Measurements from ENCODE around the gene NOPCHAP1. TPM values are rescaled to one million over a fixed set of nuclear protein-coding genes. Genes with fewer than 3 reads are reported as not detected.

NOPCHAP1 gene
- total and polyA plus RNA-seq, 2 of the 4 experiments (the other 2 are of a cell fraction) = 5.6 to 9.3 TPM

DNA sequence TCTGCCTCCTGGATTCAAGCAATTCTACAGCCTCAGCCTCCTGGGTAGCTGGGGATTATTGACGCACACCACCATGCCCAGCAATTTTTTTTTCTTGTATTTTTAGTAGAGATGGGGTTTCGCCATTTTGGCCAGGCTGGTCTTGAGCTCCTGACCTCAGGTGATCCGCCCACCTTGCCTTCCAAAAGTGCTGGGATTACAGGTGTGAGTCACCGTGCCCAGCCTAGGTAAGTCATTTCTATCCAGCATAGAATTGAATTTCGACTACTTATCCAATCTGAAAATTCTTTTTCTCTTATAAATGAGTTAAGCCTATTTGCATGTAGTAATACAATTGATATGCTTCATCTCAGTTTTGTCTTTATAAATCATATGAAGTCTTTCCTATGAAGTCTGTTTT, 12.9 kb upstream of the NOPCHAP1 start:
- ChIA-PET POLR2A (ENCODE audit: unreplicated experiment) (no interaction called here), CTCF (interaction anchor here (1.2 kb wide), 1 partner anchor 14 kb away, joined by 3 read pairs; no protein-coding TSS in a partner anchor)
- Histone ChIP-seq H4K20me1 (ENCODE audit: insufficient read depth, low read length) (no peaks in the 10 kb centered on the region), H3K27me3 (ENCODE audit: control insufficient read depth, insufficient read depth, low read length) (no peaks in the 10 kb centered on the region; the same call in 1 of the 2 replicates), H3K9ac (ENCODE audit: low read depth, low read length) (no peak overlapping the region), H3K79me1 (ENCODE audit: low read depth in 1 of 2, low read length in 2 of 2) (no peaks in the 10 kb centered on the region), H3K9me1 (ENCODE audit: insufficient read depth, low read length) (0 out of 2 replicates have a peak, but pooled peaks cover 3% of the 10 kb centered on the region), H3K4me1 (ENCODE audit: control insufficient read depth, insufficient read depth, low read length) (no peaks in the 10 kb centered on the region), H4K8ac (ENCODE audit: low read depth in 2 of 2, low read length in 2 of 2) (no peak overlapping the region), H3K27ac (ENCODE audit: insufficient read depth, low read length) (no peak overlapping the region), H4K5ac (ENCODE audit: low read depth, low read length) (no peak overlapping the region), H2AK9ac (replicated peaks; ENCODE audit: low read depth, low read length, poor library complexity) (no peak overlapping the region), H3K4me3 (ENCODE audit: insufficient read depth, low read depth, low read length) (no peak overlapping the region), H2BK20ac (ENCODE audit: low read depth, low read length) (no peak overlapping the region), H4K91ac (ENCODE audit: insufficient read depth, low read depth, low read length) (no peak overlapping the region), H3K9me3 (ENCODE audit: control insufficient read depth, insufficient read depth, low read length) (no peaks in the 10 kb centered on the region), H3K56ac (ENCODE audit: extremely low read depth, insufficient read depth, low read length) (no peak overlapping the region), H3K14ac (replicated peaks; ENCODE audit: low read depth, low read length) (no peak overlapping the region), H3K36me3 (ENCODE audit: control insufficient read depth, insufficient read depth, low read length) (no peaks in the 10 kb centered on the region), H3K23ac (ENCODE audit: low read depth, low read length) (no peak overlapping the region), H2AK5ac (ENCODE audit: low read depth, low read length) (no peak overlapping the region), H2BK120ac (ENCODE audit: low read depth, low read length) (no peak overlapping the region), H3K4ac (ENCODE audit: low read depth, low read length) (no peak overlapping the region), H2AFZ (replicated peaks; ENCODE audit: low read length, poor library complexity) (no peak overlapping the region), H2BK15ac (ENCODE audit: low read depth, low read length) (no peak overlapping the region), H3K18ac (ENCODE audit: low read depth, low read length) (no peak overlapping the region), H3K4me2 (ENCODE audit: low read depth, low read length) (no peak overlapping the region), H2BK5ac (ENCODE audit: low read depth, low read length, poor library complexity, severe bottlenecking) (no peak overlapping the region)
- 83% methylated on average over 1 of the region's 5 CpGs; no CpG with 5 or more reads in 1 of the 2 experiments for WGBS, 2 experiments (ENCODE audit: extremely low coverage in 2 of 2, insufficient read length in 1 of 2)
- TF ChIP-seq POLR2A (IDR thresholded peaks at IDR 0.05; ENCODE audit: low read depth, low read length) (no peak), BHLHE40 (IDR thresholded peaks at IDR 0.05; ENCODE audit: low read depth, low read length) (no peak), CHD1 (IDR thresholded peaks at IDR 0.05; ENCODE audit: low read depth, low read length) (no peak), MAZ (IDR thresholded peaks at IDR 0.05; ENCODE audit: borderline replicate concordance, low read depth, low read length) (no peak), RAD21 (IDR thresholded peaks at IDR 0.05; ENCODE audit: low read length) (no peak), NFE2L2 (IDR thresholded peaks at IDR 0.05; ENCODE audit: low read depth, low read length) (no peak)
- TF ChIP-seq, protein P1, sequence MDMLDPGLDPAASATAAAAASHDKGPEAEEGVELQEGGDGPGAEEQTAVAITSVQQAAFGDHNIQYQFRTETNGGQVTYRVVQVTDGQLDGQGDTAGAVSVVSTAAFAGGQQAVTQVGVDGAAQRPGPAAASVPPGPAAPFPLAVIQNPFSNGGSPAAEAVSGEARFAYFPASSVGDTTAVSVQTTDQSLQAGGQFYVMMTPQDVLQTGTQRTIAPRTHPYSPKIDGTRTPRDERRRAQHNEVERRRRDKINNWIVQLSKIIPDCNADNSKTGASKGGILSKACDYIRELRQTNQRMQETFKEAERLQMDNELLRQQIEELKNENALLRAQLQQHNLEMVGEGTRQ (IDR thresholded peaks at IDR 0.05; ENCODE audit: low read depth, low read length) = no peak
- TF ChIP-seq, protein P2, sequence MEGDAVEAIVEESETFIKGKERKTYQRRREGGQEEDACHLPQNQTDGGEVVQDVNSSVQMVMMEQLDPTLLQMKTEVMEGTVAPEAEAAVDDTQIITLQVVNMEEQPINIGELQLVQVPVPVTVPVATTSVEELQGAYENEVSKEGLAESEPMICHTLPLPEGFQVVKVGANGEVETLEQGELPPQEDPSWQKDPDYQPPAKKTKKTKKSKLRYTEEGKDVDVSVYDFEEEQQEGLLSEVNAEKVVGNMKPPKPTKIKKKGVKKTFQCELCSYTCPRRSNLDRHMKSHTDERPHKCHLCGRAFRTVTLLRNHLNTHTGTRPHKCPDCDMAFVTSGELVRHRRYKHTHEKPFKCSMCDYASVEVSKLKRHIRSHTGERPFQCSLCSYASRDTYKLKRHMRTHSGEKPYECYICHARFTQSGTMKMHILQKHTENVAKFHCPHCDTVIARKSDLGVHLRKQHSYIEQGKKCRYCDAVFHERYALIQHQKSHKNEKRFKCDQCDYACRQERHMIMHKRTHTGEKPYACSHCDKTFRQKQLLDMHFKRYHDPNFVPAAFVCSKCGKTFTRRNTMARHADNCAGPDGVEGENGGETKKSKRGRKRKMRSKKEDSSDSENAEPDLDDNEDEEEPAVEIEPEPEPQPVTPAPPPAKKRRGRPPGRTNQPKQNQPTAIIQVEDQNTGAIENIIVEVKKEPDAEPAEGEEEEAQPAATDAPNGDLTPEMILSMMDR (conservative IDR thresholded peaks at IDR 0.05; ENCODE audit: low read depth, low read length) = no peak
- in situ Hi-C loops (cut with MboI; ENCODE audit: low sequenced_read_pairs) (no loop called here), dilution Hi-C loops (cut with HindIII; ENCODE audit: low sequenced_read_pairs, unreplicated experiment) (no loop called here), intact Hi-C loops (cut with micrococcal nuclease) (no loop called here)
- no TSS peak for BruUV-seq (replicated peaks)
- ATAC-seq (ENCODE audit: low read depth) (no peak), DNase-seq (no peak)

All from IMR-90 (cell line).